ENCODE measurements around the gene MISP3. TPM values are rescaled to one million over a fixed set of nuclear protein-coding genes. Genes with fewer than 3 reads are reported as not detected.

The MISP3 gene
- total and polyA plus RNA-seq, 9 of the 15 experiments (the other 6 are each of a cell fraction or from before 2014, with no cell fraction given), result 0.25 to 5.6 (median 1.6) TPM

GRCh38 chr19:14031719-14032480 is 40.7 kb upstream of the MISP3 start, which contains the start of gene IL27RA (continued):
- TF ChIP-seq ZNF512 (tag; IDR thresholded peaks at IDR 0.05) (no peak), PHF20 (IDR thresholded peaks at IDR 0.05; ENCODE audit: partially characterized antibody) (peak; percentile 56), TSHZ1 (CRISPR knock-in tag; IDR thresholded peaks at IDR 0.05) (no peak), EWSR1 (IDR thresholded peaks at IDR 0.05; ENCODE audit: borderline replicate concordance, low read depth, partially characterized antibody) (no peak), MCM7 (IDR thresholded peaks at IDR 0.05) (no peak), KLF1 (tag; IDR thresholded peaks at IDR 0.05) (no peak), ZKSCAN3 (CRISPR knock-in tag; IDR thresholded peaks at IDR 0.05) (no peak), CHD2 (IDR thresholded peaks at IDR 0.05; ENCODE audit: low read depth, low read length) (no peak), E2F8 (IDR thresholded peaks at IDR 0.05; ENCODE audit: low read depth, partially characterized antibody) (no peak), ASH1L (IDR thresholded peaks at IDR 0.05; ENCODE audit: borderline replicate concordance, low read depth, partially characterized antibody) (no peak), ZBTB8A (IDR thresholded peaks at IDR 0.05; ENCODE audit: partially characterized antibody) (no peak), ID3 (CRISPR knock-in tag; IDR thresholded peaks at IDR 0.05) (no peak), ID3 (tag; IDR thresholded peaks at IDR 0.05) (peak; percentile 83; the same call in 1 of the 2 replicates), TCF7 (IDR thresholded peaks at IDR 0.05; ENCODE audit: borderline replicate concordance) (0 out of 2 replicates have a peak, but pooled peaks have one; percentile 21), RNF2 (IDR thresholded peaks at IDR 0.05) (no peak; the same call in 1 of the 2 replicates), CTBP1 (IDR thresholded peaks at IDR 0.05; ENCODE audit: borderline replicate concordance) (peak; percentile 42; the same call in 1 of the 2 replicates), TAF15 (IDR thresholded peaks at IDR 0.05; ENCODE audit: low read depth, low read length) (no peak), HNRNPL (IDR thresholded peaks at IDR 0.05; ENCODE audit: low read depth, low read length) (peak; percentile 64; the same call in 1 of the 2 replicates), ERF (CRISPR knock-in tag; IDR thresholded peaks at IDR 0.05) (no peak), ZNF165 (CRISPR knock-in tag; IDR thresholded peaks at IDR 0.05; ENCODE audit: borderline replicate concordance) (no peak), CBFA2T3 (IDR thresholded peaks at IDR 0.05) (no peak)
